AML-193 (cell line): ENCODE results near the gene PRKAG3.
"Not testable (repeated sequence)": the region's sequence is repeated elsewhere in the genome, so short reads cannot be mapped to it uniquely, and the experiment has no call there.

Experiments
- DNase-seq, 2 experiments: peaks; one replicate each; lab custom pipeline; 2025; lab: John Stamatoyannopoulos, UW

Gene PRKAG3

DNA sequence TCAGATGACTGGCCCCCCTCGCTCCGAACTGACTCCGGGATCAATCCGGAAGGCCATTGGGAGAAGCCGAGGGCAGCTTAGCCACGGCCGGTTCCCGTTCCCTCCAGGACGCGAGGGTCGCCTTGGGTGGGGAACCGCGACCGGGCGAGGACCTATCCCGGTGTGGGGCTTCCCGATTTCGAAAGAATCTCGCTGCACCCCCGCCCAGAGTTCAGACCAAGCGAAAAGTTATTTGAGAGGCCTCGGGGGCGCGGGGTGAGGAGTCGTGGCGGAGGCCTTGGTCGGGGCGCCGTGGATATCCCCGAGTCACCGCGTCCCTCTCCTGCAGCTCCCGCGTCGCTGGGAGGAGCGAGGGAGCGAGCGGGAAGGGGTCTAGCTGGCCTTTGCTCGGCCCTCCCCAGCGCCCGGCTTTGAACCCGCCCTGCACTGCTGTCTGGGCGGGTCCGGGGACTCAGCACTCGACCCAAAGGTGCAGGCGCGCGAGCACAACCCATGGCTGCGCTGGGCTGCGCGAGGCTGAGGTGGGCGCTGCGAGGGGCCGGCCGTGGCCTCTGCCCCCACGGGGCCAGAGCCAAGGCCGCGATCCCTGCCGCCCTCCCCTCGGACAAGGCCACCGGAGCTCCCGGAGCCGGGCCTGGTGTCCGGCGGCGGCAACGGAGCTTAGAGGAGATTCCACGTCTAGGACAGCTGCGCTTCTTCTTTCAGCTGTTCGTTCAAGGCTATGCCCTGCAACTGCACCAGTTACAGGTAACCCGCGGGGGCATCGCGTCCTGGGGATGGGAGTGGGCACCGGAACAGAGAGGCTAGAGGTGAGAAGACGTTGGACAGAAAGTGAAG lies 49.7 kb downstream of the PRKAG3 start, which contains the start of gene CYP27A1:
Gene CYP27A1 (plus strand): TSS at position 457 of the 837 bp plus-strand sequence. CDS start 36 bp downstream, at position 493.
- DNase-seq, result no peak

DNA sequence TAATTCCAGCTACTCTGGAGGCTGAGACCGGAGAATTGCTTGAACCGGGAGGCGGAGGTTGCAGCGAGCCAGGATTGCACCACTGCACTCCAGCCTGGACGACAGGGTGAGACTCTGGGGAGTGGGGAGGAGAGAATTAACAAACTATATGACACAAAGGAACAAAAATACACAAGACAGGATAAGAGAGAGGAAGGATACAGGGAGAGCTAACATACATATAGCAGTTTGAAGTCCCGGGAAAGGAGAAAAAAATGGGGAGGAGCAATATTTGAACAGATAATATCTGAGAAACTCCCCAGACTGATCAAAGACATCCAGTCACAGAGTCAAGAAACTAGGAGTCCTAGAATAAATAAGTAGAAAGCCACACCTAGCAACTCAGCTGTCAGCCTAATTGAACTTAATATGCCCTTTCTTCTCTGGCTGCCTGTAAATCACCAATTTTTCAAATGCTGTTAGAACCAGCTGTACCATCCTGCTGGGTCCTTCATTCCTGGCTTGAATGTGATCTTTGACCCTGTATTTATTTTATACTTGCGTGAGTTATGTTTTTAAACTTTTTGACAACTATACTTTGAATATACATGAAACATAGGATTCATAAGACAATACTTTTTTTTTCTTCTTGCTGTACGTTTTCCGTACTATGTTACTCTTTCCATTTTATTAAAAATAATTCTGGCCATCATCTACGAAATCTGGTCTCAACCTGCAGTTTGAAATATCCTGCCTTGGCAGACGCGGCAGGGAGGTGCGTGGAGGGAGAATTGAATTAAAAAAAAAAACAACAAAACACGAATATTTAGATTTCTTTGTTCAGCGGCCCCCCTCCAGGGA lies 50.5 kb downstream of the PRKAG3 start:
- DNase-seq, result no peak

DNA sequence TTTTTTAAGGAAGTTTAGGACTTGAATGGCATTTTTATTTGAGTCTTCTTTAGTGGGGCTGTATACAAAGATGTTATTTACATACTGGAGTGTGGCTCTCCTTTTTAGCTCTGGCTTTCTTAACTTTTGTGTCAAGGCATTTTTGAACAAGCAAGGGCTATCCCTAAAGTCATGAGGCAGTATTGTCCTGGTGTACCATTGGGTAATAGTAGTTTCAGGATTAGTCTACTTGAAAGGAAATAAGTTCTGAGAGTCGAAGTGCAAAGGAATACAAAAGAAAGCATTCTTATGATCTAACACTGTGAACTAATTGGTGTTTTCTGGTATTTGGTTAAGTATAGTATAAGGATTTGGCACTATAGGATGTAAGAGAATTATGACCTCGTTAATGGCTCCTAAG lies 51.6 kb downstream of the PRKAG3 start:
- DNase-seq, result no peak

- no peak for DNase-seq
Observed at GRCh38 chr2:218777276-218777990, 54.2 kb downstream of the PRKAG3 start.

DNA sequence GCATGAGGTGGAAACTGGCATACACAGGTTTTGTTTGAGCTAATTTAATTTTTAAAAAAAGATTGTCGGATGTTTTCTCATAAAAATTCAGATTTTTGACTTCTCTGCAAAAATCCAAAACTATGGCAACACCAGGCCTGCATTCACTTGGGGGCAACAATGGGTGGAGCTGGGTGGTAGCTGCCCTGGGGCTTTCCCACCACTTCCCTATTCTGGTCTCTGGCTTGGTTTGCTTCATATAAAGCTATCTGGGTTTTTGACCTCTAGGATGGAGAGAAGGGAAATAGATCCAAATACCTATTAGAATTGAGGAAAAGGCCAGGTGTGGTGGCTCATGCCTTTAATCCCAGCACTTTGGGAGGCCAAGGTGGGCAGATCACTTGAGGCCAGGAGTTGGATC lies 55.1 kb downstream of the PRKAG3 start:
- DNase-seq, result no peak

DNA sequence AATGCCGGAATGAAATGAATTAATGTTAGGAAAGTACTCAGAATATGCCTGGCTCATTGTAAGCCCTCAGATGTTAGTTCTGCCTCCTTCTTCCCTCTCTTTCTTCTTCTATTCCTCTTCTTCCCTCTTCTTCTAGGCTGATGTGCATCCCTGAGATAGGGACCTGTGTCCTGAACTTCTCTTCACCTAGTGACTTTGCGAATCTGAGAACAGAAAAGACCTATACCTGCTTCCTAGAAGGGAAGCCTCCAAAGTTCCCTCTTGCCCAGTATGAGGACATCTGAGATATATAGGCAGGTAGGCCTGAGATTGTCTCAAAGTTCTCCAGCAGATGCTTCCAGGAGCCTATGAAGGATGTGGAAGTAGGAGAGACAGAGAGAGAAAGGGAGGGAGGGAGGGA lies 57.7 kb downstream of the PRKAG3 start:
- DNase-seq, result no peak

DNA sequence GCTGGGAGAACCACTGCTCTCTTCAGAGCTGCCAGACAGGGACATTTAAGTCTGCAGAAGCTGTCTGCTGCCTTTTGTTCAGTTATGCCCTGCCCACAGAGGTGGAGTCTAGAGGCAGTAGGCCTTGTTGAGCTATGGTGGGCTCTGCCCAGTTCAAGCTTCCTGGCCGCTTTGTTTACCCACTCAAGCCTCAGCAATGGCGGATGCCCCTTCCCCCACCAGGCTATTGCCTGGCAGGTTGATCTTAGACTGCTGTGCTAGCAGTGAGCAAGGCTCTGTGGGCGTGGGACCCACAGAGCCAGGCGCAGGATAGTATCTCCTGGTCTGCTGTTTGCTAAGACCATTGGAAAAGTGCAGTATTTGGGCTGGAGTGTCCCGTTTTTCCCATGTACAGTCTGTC lies 58.8 kb downstream of the PRKAG3 start:
- DNase-seq, result not testable (repeated sequence)
